B cell (primary cell): Measurements from ENCODE around the gene CD200R1L. TPM values are rescaled to one million over a fixed set of nuclear protein-coding genes. Genes with fewer than 3 reads are reported as not detected.

Experiments
- ATAC-seq: fragments of 200-7000 bp; cut with Tn5 transposase; one replicate; pipeline ENCODE4 v1.10.0; 2021; ENCODE audit warnings: low read depth, mild to moderate bottlenecking, moderate number of reproducible peaks, moderate library complexity
- CTCF ChIA-PET: fragments of 350-600 bp; sonication (Branson Sonifier 250); formaldehyde crosslinking; loops from one replicate; lab custom pipeline; 2021; ENCODE audit warnings: antibody characterized with exemption, inconsistent platforms; lab: Charles Lee
- POLR2A ChIA-PET: fragments of 350-600 bp; sonication (Branson Sonifier 250); formaldehyde crosslinking; loops from one replicate; lab custom pipeline; 2021; ENCODE audit warnings: antibody characterized with exemption; lab: Charles Lee
- DNase-seq: peaks from one replicate; pipeline ENCODE4 v3.0.0; 2013
- H2AFZ ChIP-seq: 2 replicates; pipeline ENCODE4 v1.6.1; 2012; ENCODE audit warnings: mild to moderate bottlenecking, low read depth, low read length; ENCODE audit not compliant: insufficient read depth, poor library complexity, severe bottlenecking
- H3K27ac ChIP-seq, 2 donors: 1 replicate in 1 of 2; 2 replicates in 1 of 2; pipeline ENCODE4 v1.5.1; 2012 to 2013; ENCODE audit warnings: low read length in 2 of 2, mild to moderate bottlenecking in 2 of 2, moderate library complexity in 1 of 2
- H3K27me3 ChIP-seq, 4 experiments: fragments of 200-600 bp in 1 of 4; sonication (generic) in 1 of 4; replicated peaks in 1 of 4; 1 replicate in 2 of 4; 2 replicates in 2 of 4; pipeline versions ENCODE4 v1.6.1 to v1.7.0; 2013 to 2016; ENCODE audit warnings: low read length in 3 of 4, mild to moderate bottlenecking in 2 of 4, mixed read lengths in 1 of 4, moderate library complexity in 1 of 4; ENCODE audit not compliant: insufficient read depth in 4 of 4, control insufficient read depth in 3 of 4; ENCODE audit errors: control extremely low read depth in 1 of 4
- H3K36me3 ChIP-seq, 2 experiments: replicated peaks in 1 of 2; 1 replicate in 1 of 2; 2 replicates in 1 of 2; pipeline versions ENCODE4 v1.6.1 to v1.7.1; 2013; ENCODE audit warnings: low read length in 1 of 2; ENCODE audit not compliant: insufficient read depth in 2 of 2, control insufficient read depth in 1 of 2; ENCODE audit errors: control extremely low read depth in 1 of 2, extremely low read depth in 1 of 2
- H3K4me1 ChIP-seq, 2 donors: fragments of 200-600 bp in 1 of 2; sonication (generic) in 1 of 2; 1 replicate in 1 of 2; 2 replicates in 1 of 2; pipeline versions ENCODE4 v1.5.1 to v1.6.1; 2013 to 2017; ENCODE audit warnings: low read length in 2 of 2; ENCODE audit not compliant: control insufficient read depth in 2 of 2, insufficient read depth in 2 of 2
- H3K4me2 ChIP-seq: replicated peaks from 2 replicates; pipeline ENCODE3; 2012; ENCODE audit warnings: mild to moderate bottlenecking, low read depth, low read length; ENCODE audit not compliant: poor library complexity, severe bottlenecking
- H3K4me3 ChIP-seq, 5 experiments: fragments of 200-600 bp in 1 of 5; sonication (generic) in 1 of 5; 1 replicate in 3 of 5; 2 replicates in 2 of 5; pipeline versions ENCODE4 v1.5.1 to v1.7.0; 2011 to 2016; ENCODE audit warnings: low read length in 4 of 5, mild to moderate bottlenecking in 4 of 5, low read depth in 2 of 5, control low read depth in 1 of 5, moderate library complexity in 1 of 5; ENCODE audit not compliant: insufficient read depth in 1 of 5; ENCODE audit errors: control extremely low read depth in 1 of 5, extremely low read depth in 1 of 5
- H3K79me2 ChIP-seq: fragments of 200-600 bp; sonication (generic); one replicate; pipeline ENCODE4 v1.6.0; 2016; ENCODE audit warnings: low read length; ENCODE audit not compliant: control insufficient read depth, insufficient read depth
- H3K9ac ChIP-seq: fragments of 200-600 bp; sonication (generic); 2 replicates; pipeline ENCODE4 v1.6.1; 2017; ENCODE audit warnings: mild to moderate bottlenecking, low read length, moderate library complexity
- H3K9me3 ChIP-seq, 3 donors: one replicate each; pipeline versions ENCODE4 v1.6.1 to v1.7.1; 2013; ENCODE audit warnings: low read length in 2 of 3; ENCODE audit not compliant: control insufficient read depth in 2 of 3, insufficient read depth in 1 of 3; ENCODE audit errors: control extremely low read depth in 1 of 3
- H4K20me1 ChIP-seq: 2 replicates; pipeline ENCODE4 v1.6.0; 2012; ENCODE audit warnings: mild to moderate bottlenecking, low read length; ENCODE audit not compliant: insufficient read depth, control insufficient read depth, poor library complexity, severe bottlenecking
- H3K27ac Mint-ChIP-seq: one replicate; pipeline ENCODE4 v1.8.0; 2021; ENCODE audit warnings: mixed read lengths
- H3K27me3 Mint-ChIP-seq: one replicate; pipeline ENCODE4 v1.8.0; 2021; ENCODE audit warnings: mixed read lengths
- H3K4me1 Mint-ChIP-seq: one replicate; pipeline ENCODE4 v1.8.0; 2021; ENCODE audit warnings: mixed read lengths
- H3K4me3 Mint-ChIP-seq: one replicate; pipeline ENCODE4 v1.8.0; 2021; ENCODE audit warnings: mixed read lengths
- H3K9me3 Mint-ChIP-seq: one replicate; pipeline ENCODE4 v1.8.0; 2022; ENCODE audit warnings: mixed read lengths; ENCODE audit not compliant: insufficient read depth
- EZH2 ChIP-seq: IDR thresholded peaks from 2 replicates; pipeline ENCODE4 v1.6.1; 2012; ENCODE audit warnings: borderline replicate concordance, low read depth, mild to moderate bottlenecking, moderate library complexity, low read length; ENCODE audit not compliant: insufficient read depth, poor library complexity, severe bottlenecking
- WGBS: methylation state at CpG from one replicate; pipeline ENCODE4 v1.1.5; 2013; ENCODE audit warnings: missing lambda C conversion rate; ENCODE audit not compliant: insufficient coverage; 5-methylcytosine and 5-hydroxymethylcytosine counted together
- intact Hi-C: fragments of 100-400 bp; cut with micrococcal nuclease; formaldehyde crosslinking; loops from one replicate; pipeline ENCODE4 v1.10.0; 2022
- polyA plus RNA-seq: library from polyadenylated mRNA; depleted of rRNA; stranded (reverse); fragments of >200 nt; gene quantifications from 2 replicates; pipeline ENCODE4 v1.2.3, GENCODE V29; 2012
- total RNA-seq, 2 donors: library from RNA; stranded (reverse); fragments of 120-200 nt in 1 of 2; gene quantifications; 1 replicate in 1 of 2; 2 replicates in 1 of 2; pipeline versions ENCODE4 v1.2.3 to v1.2.4, GENCODE V29; 2013 to 2022
- TF ChIP-seq, protein P1 (sequence below): fragments of 200-600 bp; IDR thresholded peaks from one replicate; pipeline ENCODE4 v1.8.0; 2022; ENCODE audit warnings: antibody characterized with exemption, mild to moderate bottlenecking

CD200R1L gene
- total and polyA plus RNA-seq, 2 donors (not counting 1 experiment from before 2014, with no cell fraction given): not detected

DNA sequence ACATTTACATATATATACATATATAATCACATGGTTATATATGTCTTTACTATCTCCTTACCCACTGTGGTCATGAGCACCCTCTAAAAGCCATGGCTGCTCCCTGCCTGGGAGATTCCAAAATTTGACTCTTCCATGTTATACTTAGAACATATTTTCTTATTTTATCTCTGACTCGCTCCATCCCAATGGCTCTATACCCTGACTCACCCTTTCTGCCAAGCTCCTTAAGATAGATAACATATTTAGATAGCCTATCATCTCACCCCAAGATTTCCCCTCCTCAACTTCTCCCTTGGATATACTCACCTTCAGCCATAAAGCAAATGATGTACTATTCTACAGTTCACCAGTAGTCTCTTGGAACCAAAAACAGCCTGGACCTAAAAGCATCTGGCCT, 65.1 kb downstream of the CD200R1L start:
- Mint-ChIP-seq H3K4me3 (no peak overlapping the region), H3K27ac (no peak overlapping the region), H3K4me1 (peaks cover 11% of the 10 kb centered on the region), H3K9me3 (no peaks in the 10 kb centered on the region), H3K27me3 (no peaks in the 10 kb centered on the region)
- POLR2A ChIA-PET: no interaction called here
- ATAC-seq: no peak
- Histone ChIP-seq H2AFZ (no peak overlapping the region), H3K4me3 (no peak overlapping the region), H4K20me1 (no peaks in the 10 kb centered on the region), H3K27ac (no peak overlapping the region), H3K36me3 (no peaks in the 10 kb centered on the region), H3K4me1 (peaks cover 0 to 5% of the 10 kb centered on the region in 2 donors), H3K79me2 (no peaks in the 10 kb centered on the region), H3K9ac (no peak overlapping the region), H3K9me3 (no peaks in the 10 kb centered on the region), H3K27me3 (no peaks in the 10 kb centered on the region), H3K4me2 (no peak overlapping the region)
- no peak for DNase-seq
- WGBS: 100% methylated on average over 1 of the region's 1 CpG
- TF ChIP-seq, protein P1, sequence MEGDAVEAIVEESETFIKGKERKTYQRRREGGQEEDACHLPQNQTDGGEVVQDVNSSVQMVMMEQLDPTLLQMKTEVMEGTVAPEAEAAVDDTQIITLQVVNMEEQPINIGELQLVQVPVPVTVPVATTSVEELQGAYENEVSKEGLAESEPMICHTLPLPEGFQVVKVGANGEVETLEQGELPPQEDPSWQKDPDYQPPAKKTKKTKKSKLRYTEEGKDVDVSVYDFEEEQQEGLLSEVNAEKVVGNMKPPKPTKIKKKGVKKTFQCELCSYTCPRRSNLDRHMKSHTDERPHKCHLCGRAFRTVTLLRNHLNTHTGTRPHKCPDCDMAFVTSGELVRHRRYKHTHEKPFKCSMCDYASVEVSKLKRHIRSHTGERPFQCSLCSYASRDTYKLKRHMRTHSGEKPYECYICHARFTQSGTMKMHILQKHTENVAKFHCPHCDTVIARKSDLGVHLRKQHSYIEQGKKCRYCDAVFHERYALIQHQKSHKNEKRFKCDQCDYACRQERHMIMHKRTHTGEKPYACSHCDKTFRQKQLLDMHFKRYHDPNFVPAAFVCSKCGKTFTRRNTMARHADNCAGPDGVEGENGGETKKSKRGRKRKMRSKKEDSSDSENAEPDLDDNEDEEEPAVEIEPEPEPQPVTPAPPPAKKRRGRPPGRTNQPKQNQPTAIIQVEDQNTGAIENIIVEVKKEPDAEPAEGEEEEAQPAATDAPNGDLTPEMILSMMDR: no peak
- no peak for TF ChIP-seq EZH2
- CTCF ChIA-PET: no interaction called here
- intact Hi-C loops: no loop called here

- Histone ChIP-seq H3K27ac (no peak overlapping the region), H4K20me1 (no peaks in the 10 kb centered on the region), H3K4me2 (no peak overlapping the region), H3K9ac (no peak overlapping the region), H2AFZ (no peak overlapping the region), H3K9me3 (no peaks in the 10 kb centered on the region), H3K4me1 (peaks cover 13 to 22% of the 10 kb centered on the region in 2 donors), H3K4me3 (no peak overlapping the region), H3K27me3 (no peaks in the 10 kb centered on the region), H3K36me3 (no peaks in the 10 kb centered on the region), H3K79me2 (no peaks in the 10 kb centered on the region)
- no CpG with 5 or more reads among the region's 3 CpGs for WGBS
- Mint-ChIP-seq H3K4me1 (peaks cover 24% of the 10 kb centered on the region), H3K27me3 (no peaks in the 10 kb centered on the region), H3K4me3 (no peak overlapping the region), H3K27ac (no peak overlapping the region), H3K9me3 (no peaks in the 10 kb centered on the region)
- DNase-seq: no peak
- intact Hi-C loops: no loop called here
- no peak for TF ChIP-seq EZH2
- TF ChIP-seq, protein P1: no peak
- CTCF ChIA-PET: interaction anchor here (0.7 to 1.5 kb wide), 3 partner anchors 10 to 45 kb away, joined by 3 to 4 read pairs (median 3); no protein-coding TSS in a partner anchor
- ATAC-seq: no peak
- POLR2A ChIA-PET: no interaction called here
These were observed 66.8 kb downstream of the CD200R1L start for GRCh38 chr3:112779558-112780480.
